Smooth muscle cell (in vitro differentiated cells): ENCODE measurements around the gene NOXA1. TPM values are rescaled to one million over a fixed set of nuclear protein-coding genes. Genes with fewer than 3 reads are reported as not detected.

Experiments used
- DNase-seq: peaks from one replicate; lab custom pipeline; 2025; ENCODE audit not compliant: unreplicated experiment; lab: John Stamatoyannopoulos, UW
- H2AFZ ChIP-seq: fragments of 200-600 bp; sonication (generic); 2 replicates; pipeline ENCODE4 v1.6.0; 2016; ENCODE audit warnings: antibody characterized with exemption, low read depth, mild to moderate bottlenecking
- H3F3A ChIP-seq: fragments of 200-600 bp; sonication (generic); 2 replicates; pipeline ENCODE4 v1.6.0; 2017; ENCODE audit warnings: antibody characterized with exemption, low read depth
- H3K27ac ChIP-seq: fragments of 200-600 bp; sonication (generic); 2 replicates; pipeline ENCODE4 v1.5.1; 2016; ENCODE audit warnings: low read depth, mild to moderate bottlenecking
- H3K27me3 ChIP-seq: fragments of 200-600 bp; sonication (generic); 2 replicates; pipeline ENCODE4 v1.6.1; 2016; ENCODE audit warnings: low read depth, mild to moderate bottlenecking
- H3K36me3 ChIP-seq: fragments of 200-600 bp; sonication (generic); 2 replicates; pipeline ENCODE4 v1.5.1; 2016; ENCODE audit warnings: low read depth
- H3K4me1 ChIP-seq: fragments of 200-600 bp; sonication (generic); 2 replicates; pipeline ENCODE4 v1.5.1; 2016; ENCODE audit warnings: low read depth
- H3K4me2 ChIP-seq: fragments of 200-600 bp; sonication (generic); 2 replicates; pipeline ENCODE4 v1.6.0; 2016; ENCODE audit warnings: mild to moderate bottlenecking
- H3K4me3 ChIP-seq: fragments of 200-600 bp; sonication (generic); 2 replicates; pipeline ENCODE4 v1.5.1; 2016; ENCODE audit warnings: mild to moderate bottlenecking
- H3K79me2 ChIP-seq: fragments of 200-600 bp; sonication (generic); 2 replicates; pipeline ENCODE4 v1.6.0; 2016; ENCODE audit warnings: low read depth, mild to moderate bottlenecking
- H3K9ac ChIP-seq: fragments of 200-600 bp; sonication (generic); 2 replicates; pipeline ENCODE4 v1.6.0; 2016; ENCODE audit warnings: low read depth
- H3K9me3 ChIP-seq: fragments of 200-600 bp; sonication (generic); replicated peaks from 2 replicates; pipeline ENCODE4 v1.5.1; 2016; ENCODE audit warnings: low read depth
- H4K20me1 ChIP-seq: fragments of 200-600 bp; sonication (generic); 2 replicates; pipeline ENCODE4 v1.6.0; 2016; ENCODE audit warnings: low read depth
- WGBS: methylation state at CpG from one replicate; pipeline ENCODE4 v1.1.7; 2016; ENCODE audit warnings: low lambda C conversion rate; 5-methylcytosine and 5-hydroxymethylcytosine counted together
- polyA plus RNA-seq: library from polyadenylated mRNA; unstranded; fragments of >200 nt; fragmentation: Nextera tagmentation; extraction: Ambion mirVana; gene quantifications from 2 replicates; pipeline ENCODE4 v1.2.1, GENCODE V29; 2016
- total RNA-seq: library from RNA; depleted of rRNA; stranded (reverse); fragments of >200 nt; gene quantifications from 2 replicates; pipeline ENCODE4 v1.2.3, GENCODE V29; 2014
- TF ChIP-seq, protein P1 (sequence below): fragments of 200-600 bp; sonication (generic); IDR thresholded peaks from 2 replicates; pipeline ENCODE4 v1.5.1; 2017; ENCODE audit warnings: borderline replicate concordance, mild to moderate bottlenecking, antibody characterized with exemption; ENCODE audit not compliant: insufficient read depth, poor library complexity, severe bottlenecking

The NOXA1 gene, protein sequence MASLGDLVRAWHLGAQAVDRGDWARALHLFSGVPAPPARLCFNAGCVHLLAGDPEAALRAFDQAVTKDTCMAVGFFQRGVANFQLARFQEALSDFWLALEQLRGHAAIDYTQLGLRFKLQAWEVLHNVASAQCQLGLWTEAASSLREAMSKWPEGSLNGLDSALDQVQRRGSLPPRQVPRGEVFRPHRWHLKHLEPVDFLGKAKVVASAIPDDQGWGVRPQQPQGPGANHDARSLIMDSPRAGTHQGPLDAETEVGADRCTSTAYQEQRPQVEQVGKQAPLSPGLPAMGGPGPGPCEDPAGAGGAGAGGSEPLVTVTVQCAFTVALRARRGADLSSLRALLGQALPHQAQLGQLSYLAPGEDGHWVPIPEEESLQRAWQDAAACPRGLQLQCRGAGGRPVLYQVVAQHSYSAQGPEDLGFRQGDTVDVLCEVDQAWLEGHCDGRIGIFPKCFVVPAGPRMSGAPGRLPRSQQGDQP
- total RNA-seq: 0.09 and 0.90 TPM in 2 replicates
- polyA plus RNA-seq: 0.81 and 3.8 TPM in 2 replicates

DNA sequence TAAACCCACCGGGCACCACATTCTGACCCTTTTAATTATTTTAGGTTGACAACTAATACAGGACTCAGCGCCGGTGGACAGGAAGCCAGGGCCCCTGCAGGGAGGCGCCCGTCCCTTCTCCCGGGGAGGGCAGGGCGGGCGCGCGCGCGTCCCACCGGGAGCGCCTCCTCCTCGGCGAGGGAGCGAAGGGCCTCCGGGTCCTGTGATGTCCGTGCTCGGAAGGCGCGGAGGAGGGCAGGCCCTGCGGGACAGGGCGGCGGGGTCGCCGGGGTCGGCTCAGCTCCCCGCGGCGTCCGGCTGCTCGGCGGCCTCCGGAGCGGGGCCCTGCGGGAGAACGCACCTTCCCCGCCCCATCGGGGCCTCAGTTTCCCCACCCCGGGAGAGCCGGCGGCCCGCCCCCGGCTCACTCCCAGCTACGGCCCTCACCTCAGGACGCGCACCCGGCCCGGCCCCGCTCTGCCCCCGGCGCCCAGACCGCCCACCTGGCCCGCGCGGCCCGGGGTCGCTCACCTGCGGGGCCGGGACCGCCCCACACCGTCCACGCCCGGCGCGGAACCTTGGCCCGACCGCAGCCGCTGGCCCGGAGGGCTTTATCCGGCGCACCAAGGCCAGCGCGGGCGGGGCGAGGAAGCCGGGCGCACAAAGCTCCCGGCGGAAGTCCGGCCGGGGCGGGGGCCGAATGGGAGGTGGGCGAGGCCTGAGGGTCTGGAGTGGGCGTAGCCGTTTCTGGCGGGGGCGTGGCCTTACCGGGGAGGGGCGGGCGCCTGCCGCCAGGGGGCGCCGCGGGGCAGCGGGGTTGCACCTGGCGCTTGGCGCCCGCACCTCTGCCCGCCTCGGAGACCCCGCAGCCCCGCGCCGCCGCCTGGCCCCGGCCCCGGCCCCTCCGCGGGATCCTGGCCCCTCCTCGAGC lies at the start of gene NOXA1, which contains the start of gene EXD3:
Gene NOXA1 (plus strand): TSS at position 790 of the 910 bp plus-strand sequence. CDS start 137 bp downstream, outside the sequence.
Gene EXD3 (minus strand): TSS at position 559 of the 910 bp plus-strand sequence. CDS start 27,805 bp downstream, outside the sequence.
- no peaks in the 10 kb centered on the region for H3K9me3 ChIP-seq
- no peak within 1 kb of the TSS for H3K27ac ChIP-seq
- WGBS: under 1% methylated on average over 71 of the region's 113 CpGs
- H4K20me1 ChIP-seq: no peaks in the 10 kb centered on the region
- peaks cover 19% of the 10 kb centered on the region for H3K79me2 ChIP-seq
- peaks cover 7% of the 10 kb centered on the region for H3K4me1 ChIP-seq
- H3K4me3 ChIP-seq: peak within 1 kb of the TSS; percentile 94
- no peaks in the 10 kb centered on the region for H3K36me3 ChIP-seq
- TF ChIP-seq, protein P1, sequence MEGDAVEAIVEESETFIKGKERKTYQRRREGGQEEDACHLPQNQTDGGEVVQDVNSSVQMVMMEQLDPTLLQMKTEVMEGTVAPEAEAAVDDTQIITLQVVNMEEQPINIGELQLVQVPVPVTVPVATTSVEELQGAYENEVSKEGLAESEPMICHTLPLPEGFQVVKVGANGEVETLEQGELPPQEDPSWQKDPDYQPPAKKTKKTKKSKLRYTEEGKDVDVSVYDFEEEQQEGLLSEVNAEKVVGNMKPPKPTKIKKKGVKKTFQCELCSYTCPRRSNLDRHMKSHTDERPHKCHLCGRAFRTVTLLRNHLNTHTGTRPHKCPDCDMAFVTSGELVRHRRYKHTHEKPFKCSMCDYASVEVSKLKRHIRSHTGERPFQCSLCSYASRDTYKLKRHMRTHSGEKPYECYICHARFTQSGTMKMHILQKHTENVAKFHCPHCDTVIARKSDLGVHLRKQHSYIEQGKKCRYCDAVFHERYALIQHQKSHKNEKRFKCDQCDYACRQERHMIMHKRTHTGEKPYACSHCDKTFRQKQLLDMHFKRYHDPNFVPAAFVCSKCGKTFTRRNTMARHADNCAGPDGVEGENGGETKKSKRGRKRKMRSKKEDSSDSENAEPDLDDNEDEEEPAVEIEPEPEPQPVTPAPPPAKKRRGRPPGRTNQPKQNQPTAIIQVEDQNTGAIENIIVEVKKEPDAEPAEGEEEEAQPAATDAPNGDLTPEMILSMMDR: peak; percentile 63
- H3K27me3 ChIP-seq: no peaks in the 10 kb centered on the region
- H3K4me2 ChIP-seq: peak within 1 kb of the TSS; percentile 92
- no peaks in the 10 kb centered on the region for H3F3A ChIP-seq
- peak within 1 kb of the TSS; percentile 70 for H3K9ac ChIP-seq
- peak; percentile 72 for DNase-seq
- peak within 1 kb of the TSS; percentile 98 for H2AFZ ChIP-seq

DNA sequence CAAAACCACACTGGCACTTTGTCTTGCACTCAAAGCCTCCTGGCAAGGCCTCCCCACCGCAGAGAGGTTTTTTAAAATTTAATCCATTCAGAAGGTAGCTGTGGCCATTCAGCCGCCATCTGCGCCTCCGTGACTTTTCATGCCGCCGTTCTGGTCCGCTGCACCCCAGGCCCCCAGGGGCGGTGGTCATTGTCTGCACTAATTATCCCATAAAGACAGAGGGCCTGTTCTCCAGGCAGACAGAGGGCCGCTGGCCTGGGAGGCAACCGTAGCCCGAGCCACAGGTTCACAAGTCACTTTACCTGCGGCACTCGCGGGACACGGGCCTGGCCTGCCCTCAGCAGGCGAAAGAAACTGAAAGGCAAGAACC lies 49.6 kb upstream of the NOXA1 start:
- WGBS: 96% methylated on average over 16 of the region's 16 CpGs
- H3F3A ChIP-seq: no peaks in the 10 kb centered on the region
- no peaks in the 10 kb centered on the region for H3K27me3 ChIP-seq

DNA sequence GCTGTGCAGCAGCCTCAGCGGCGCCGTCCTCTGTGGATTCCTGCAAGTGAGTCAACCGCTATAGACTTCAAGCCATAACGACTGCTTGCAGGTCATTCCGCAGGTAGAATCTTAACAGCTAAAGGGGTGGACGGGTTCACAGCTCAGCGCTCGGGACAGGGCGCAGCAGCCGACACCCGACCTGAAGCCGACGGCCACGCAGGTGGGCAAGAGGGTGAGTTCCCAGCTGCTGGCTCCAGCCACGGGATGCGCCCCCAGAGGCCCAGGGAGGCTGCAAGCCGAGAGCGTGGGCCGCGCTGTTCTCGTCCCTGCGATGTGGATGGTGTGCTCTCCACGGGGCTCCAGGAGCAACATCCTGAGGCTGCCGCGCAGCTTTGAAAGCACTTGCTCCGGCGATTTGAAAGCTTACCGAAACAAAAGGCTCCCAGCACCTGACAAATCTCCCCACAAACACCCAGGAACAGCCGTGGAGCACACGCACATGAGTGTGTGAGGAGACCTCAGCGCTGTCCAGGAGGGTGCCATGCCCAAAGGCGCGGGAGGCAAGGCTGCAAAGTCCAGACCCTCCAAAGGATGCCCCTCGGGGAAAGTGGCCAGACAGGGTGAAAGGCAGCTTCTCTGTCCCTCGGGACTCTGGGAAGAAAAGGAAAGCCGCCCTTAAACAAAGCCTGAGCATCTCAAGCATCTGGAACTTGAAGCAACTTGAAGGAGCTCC lies 48.9 kb upstream of the NOXA1 start:
- Histone ChIP-seq H3K4me2 (no peak overlapping the region), H3K4me1 (peaks cover 13% of the 10 kb centered on the region), H3K27me3 (no peaks in the 10 kb centered on the region), H2AFZ (no peak overlapping the region), H3K4me3 (no peak overlapping the region), H3K27ac (no peak overlapping the region), H3K9me3 (no peaks in the 10 kb centered on the region), H3K9ac (no peak overlapping the region), H3K36me3 (no peaks in the 10 kb centered on the region), H3K79me2 (no peaks in the 10 kb centered on the region), H3F3A (no peaks in the 10 kb centered on the region), H4K20me1 (no peaks in the 10 kb centered on the region)
- DNase-seq: no peak
- 94% methylated on average over 37 of the region's 37 CpGs for WGBS
- TF ChIP-seq, protein P1: no peak

More for the DNA sequence above, 49.6 kb upstream of the NOXA1 start:
- H3K9me3 ChIP-seq: no peaks in the 10 kb centered on the region
- H3K4me2 ChIP-seq: no peak overlapping the region
- H3K36me3 ChIP-seq: no peaks in the 10 kb centered on the region
- peaks cover 14% of the 10 kb centered on the region for H3K4me1 ChIP-seq
- no peaks in the 10 kb centered on the region for H3K79me2 ChIP-seq
- DNase-seq: no peak
- TF ChIP-seq, protein P1: no peak
- H3K9ac ChIP-seq: no peak overlapping the region
- H4K20me1 ChIP-seq: no peaks in the 10 kb centered on the region
- no peak overlapping the region for H3K4me3 ChIP-seq
- no peak overlapping the region for H2AFZ ChIP-seq
- H3K27ac ChIP-seq: no peak overlapping the region
